ENCODE data around the gene NGF.

DNA sequence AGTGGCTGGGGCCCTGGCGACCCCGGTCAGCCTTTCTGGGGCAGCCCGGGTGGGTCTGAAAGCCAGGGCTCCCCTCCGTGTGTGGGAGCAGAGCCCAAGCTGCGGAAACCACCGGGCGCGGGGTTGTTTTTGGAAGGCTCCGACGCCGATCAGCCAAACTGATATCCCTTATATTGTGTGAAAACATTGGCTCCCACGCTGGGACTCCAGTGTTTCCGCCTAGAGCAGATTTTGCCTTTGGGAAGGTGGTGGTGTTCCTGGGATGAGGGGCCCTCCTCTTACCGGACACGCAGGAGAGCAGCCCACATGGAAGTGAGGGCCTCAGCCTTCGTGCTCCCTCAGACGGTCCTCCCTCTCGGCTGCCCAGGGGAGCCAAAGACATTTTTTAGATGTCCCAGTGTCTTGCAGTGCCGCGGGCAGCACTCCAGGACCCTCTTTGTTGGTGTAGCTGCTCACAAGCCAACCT lies 54.3 kb downstream of the NGF start:
- TF ChIP-seq POLR2A (IDR thresholded peaks at IDR 0.05), result no peak
- TF ChIP-seq, protein P1, sequence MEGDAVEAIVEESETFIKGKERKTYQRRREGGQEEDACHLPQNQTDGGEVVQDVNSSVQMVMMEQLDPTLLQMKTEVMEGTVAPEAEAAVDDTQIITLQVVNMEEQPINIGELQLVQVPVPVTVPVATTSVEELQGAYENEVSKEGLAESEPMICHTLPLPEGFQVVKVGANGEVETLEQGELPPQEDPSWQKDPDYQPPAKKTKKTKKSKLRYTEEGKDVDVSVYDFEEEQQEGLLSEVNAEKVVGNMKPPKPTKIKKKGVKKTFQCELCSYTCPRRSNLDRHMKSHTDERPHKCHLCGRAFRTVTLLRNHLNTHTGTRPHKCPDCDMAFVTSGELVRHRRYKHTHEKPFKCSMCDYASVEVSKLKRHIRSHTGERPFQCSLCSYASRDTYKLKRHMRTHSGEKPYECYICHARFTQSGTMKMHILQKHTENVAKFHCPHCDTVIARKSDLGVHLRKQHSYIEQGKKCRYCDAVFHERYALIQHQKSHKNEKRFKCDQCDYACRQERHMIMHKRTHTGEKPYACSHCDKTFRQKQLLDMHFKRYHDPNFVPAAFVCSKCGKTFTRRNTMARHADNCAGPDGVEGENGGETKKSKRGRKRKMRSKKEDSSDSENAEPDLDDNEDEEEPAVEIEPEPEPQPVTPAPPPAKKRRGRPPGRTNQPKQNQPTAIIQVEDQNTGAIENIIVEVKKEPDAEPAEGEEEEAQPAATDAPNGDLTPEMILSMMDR (IDR thresholded peaks at IDR 0.05 in 4 of 5, conservative IDR thresholded peaks at IDR 0.05 in 1 of 5), result no peak

Measured in gastrocnemius medialis (tissue), 4 donors.